Suppressor macrophage treated with lipopolysaccharide for 4 hours (primary cell): ENCODE measurements around the gene CABP1.

Source experiments
- DNase-seq: peaks from one replicate; pipeline ENCODE4 v3.0.0-alpha.2; 2020

Gene CABP1

DNA sequence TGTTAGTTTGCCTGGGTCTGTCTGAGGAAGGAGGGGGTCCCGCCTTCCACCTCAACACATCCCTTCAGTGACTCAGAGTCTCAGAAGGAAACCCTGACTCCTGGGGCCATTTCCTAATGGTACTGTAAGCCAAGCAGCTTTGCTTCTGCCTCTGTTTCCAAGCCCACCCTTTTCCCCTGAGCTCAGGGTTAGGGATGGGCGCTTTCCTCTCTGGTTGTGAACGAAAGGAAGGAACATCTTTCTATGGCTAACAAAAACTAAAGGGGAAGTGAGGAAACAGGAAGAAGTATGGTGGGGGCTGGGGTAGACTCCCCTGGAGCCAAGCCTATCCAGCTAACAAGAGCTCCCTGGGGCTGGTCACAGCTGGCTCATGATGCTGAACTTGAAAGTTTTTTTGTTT, 58.2 kb downstream of the CABP1 start:
- no peak for DNase-seq

DNA sequence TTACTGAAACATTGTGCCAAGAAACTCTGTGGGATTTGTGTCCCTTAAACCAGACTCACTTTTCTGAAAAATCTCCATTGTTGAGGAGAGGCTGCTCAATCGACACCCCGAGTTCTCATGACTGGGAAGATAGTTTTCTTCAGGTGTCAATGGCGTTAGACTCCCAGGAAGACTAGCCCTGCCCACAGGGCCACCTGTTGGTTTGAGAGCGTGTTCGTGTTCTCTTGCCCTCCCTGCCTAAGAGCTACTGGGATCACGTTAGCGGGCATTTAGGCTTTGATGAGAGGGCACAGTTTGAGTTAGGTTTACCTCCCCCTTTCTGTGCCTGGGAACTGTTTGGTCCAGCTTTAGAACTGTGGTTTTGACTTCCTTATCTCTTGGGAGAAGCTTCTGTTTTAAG, 59.1 kb downstream of the CABP1 start:
- no peak for DNase-seq

DNA sequence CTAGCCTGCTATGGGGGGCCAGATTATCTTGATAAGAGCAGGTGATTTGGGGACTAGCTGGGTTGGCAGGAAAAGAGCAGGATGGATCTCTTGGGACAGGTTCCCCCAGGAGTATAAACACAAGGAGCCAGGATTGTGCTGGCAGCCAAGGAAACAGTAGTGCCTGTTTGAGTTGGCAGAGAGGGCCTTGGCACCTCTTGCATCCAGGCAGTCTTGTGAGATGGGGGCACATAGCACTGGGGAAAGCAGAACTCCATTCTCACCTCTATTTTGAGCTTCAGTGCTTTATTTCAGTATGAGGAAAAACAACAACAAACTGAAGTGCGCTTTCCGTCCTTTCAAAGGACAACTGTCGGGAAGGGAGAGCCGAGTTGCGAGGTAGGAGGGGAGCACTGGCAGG, 60.5 kb downstream of the CABP1 start:
- no peak for DNase-seq

DNA sequence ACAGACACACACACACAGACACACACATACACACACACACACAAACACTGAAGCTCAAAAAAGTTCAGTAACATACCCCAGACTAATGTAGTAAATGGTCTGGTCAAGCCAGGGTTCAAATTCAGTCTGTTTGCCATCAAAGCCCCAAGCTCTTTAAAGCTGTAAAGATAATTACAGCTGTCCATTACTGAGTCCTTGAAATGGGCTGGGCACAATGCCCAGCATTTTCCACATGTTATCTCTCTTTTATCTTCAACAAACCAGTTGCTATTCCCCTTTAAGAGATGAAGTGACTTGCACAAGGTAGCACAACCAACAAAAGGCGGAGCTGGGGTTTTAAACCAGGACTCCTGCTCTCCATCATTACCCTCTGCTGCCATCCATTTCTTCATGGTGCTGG, 62.2 kb downstream of the CABP1 start:
- no peak for DNase-seq

DNA sequence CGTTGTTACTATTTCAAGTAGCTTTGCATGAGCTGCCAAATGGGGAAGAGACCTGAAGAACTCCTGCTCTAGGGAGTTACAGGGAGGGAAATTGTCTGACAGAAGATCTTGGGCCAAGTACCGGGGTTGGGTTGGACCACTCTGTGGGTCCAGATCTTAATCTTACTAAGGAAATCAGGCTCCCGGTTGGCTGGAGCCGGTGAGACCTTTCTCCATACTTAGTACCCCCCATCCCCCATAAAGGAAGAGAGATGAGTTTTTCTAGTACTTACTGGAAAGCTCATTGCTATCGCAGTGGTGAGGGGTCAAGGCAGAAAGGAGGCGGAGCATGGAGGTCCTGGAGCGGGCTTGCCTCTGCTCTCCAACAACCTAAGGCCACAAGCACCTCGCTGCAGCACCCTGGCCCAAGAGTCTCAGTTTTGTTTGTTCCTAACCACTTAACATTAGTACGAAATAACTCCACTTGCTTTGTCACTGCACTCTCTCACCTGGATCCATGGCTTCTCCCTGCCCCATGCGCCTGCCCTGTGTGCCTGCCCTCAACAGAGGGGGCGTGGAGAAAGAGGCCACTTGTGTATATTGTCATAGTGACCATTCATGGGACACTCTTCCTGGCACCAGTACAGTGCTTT, 63.0 kb downstream of the CABP1 start:
- DNase-seq = no peak

DNA sequence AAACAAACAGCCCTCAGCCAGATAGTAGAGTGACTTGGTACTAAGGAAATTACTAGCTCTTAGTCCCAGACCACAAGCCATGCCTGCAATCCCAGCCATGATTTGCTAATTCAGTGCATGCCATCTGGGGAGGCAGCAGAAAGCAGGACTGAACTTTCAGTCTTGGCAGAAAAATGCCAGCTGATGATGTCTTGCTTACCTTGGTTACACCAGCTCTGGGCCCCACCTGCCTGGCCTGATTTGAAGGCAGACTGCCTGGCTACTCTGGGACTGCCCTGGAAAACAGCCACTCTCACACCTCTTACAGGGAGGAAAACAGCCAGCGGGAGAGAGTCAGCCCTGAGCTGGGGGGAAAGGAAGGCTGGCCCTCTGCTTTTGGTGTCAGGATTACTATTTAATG, 65.2 kb downstream of the CABP1 start:
- DNase-seq = no peak

DNA sequence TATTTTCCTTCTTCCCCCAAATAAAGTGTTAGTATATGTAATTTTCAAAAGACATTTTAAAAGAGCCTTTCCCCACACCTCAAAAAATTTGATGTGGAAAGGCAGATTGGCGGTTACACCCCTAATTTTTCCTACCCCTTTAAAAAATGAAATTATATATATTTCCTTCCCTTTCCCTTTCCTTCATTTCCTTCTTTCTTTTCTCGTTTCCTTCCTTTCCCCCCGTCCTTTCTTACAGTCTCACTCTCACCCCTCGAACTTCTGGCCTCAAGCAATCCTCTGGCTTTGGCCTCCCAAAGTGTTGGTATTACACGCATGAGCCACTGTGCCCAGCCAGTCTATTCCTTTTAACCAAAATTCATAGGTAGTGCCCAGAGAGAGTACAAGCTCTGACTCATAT, 65.6 kb downstream of the CABP1 start:
- no peak for DNase-seq

DNA sequence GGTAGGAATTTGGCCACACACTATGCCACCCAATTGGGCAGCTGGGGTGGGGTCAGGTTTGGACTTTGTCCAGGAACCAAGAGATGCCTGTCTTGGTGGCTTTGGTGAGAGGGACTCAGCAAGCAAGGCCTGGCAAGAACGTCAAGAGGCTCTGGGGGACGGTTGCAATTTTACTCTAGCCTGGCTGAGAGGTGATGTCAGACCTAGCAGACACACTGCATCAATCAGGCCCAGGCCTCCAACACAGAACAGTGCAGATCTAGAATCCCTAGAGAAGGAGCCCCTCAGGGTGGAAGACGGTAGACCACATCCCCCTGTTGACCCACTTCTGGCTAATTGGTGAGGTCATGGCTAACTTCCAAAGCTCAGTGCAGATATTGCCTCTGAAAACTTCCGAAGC, 68.2 kb downstream of the CABP1 start:
- DNase-seq = no peak

DNA sequence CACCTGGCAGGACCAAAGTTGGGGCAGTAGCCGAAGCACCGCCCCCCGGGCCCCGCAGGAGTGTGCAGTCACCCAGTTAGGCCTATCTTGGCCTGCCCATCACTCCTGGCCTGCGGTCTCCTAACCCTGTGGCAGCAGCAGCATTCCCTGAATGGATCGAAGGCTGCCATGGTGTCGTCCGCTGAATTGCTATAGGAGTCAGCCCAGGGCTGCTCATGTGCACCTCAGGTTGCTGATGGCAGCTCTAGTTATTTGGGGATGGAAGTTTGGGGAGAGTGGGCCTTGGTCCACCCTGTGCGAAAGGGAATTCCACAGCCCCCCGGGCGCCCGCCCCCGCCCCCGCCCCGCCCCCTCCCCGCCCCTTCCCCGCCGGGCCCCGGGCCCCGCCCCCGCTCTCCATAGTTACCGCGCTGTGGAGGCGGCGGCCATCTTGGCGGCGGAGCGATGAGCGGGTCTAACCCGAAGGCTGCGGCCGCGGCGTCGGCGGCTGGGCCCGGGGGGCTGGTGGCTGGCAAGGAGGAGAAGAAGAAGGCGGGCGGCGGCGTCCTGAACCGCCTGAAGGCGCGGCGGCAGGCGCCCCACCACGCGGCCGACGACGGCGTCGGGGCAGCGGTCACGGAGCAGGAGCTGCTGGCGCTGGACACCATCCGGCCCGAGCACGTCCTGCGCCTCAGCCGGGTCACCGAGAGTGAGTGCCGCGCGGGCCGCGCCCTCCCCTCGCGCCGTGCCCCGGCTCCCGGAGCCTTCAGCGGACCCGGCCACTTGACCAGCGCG, 69.8 kb downstream of the CABP1 start, which contains the start of gene UNC119B:
TSS of gene UNC119B (plus strand) at position 428 of the 774 bp plus-strand sequence. CDS start at position 445, 17 bp downstream.
- DNase-seq = peak; percentile 58

DNA sequence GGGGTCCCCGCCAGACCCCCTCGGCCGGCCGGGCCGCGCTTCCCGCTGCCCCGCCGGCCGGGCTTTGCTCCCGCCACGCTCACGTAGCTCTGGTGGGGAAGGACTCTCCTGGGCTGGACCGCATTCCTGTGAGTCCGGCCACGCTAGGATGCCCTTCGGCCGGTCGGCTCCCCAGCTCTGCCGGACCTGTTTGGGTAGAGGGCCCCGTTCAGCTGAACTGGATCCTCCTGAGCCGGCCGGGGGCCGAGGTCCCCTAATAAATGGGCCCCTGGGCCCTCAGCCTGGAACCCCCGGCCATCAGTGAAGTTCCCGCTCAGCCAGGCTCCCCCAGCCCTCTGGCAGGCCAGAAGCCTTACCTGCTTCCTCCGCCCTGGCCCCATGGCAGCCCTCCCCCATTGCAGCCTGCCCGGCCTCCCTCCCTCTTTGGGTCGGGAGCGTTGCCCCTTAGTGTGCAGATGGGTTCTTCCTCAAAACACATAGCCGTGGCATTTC, 70.4 kb downstream of the CABP1 start:
- no peak for DNase-seq

DNA sequence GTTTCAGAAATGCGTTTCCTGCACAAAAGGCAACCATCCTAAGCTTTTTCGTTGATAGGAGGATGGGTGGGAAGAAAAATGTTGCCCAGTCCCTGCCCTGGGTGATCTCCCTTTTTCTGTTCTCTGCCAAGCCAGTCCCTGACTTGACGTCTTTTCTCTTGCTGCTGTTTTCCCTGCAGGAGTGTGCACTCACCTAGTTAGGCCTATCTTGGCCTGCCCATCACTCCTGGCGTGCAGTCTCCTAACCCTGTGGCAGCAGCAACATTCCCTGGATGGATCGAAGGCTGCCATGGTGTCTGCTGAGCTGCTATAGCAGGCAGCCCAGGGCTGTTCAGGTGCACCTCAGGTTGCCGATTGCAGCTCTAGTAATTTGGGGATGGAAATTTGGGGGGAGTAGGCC, 71.0 kb downstream of the CABP1 start:
- no peak for DNase-seq

DNA sequence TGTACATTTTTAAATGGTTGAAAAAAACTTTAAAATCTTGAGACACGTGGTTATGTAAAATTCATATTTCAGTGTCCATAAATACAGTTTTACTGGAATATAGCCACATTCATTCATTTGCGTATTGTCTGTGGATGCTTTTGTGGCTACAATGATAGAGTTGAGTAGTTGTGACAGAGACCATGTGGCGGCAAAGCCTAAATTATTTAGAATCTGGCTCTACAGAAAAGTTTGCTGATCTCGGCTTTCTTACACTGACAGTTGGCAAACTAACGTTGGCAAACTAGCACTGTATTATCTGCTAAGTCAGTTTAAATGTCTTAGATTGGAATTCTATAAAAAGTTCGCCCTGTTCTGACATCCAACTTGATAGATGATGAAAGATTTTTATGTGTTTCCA, 72.2 kb downstream of the CABP1 start:
- DNase-seq = no peak

DNA sequence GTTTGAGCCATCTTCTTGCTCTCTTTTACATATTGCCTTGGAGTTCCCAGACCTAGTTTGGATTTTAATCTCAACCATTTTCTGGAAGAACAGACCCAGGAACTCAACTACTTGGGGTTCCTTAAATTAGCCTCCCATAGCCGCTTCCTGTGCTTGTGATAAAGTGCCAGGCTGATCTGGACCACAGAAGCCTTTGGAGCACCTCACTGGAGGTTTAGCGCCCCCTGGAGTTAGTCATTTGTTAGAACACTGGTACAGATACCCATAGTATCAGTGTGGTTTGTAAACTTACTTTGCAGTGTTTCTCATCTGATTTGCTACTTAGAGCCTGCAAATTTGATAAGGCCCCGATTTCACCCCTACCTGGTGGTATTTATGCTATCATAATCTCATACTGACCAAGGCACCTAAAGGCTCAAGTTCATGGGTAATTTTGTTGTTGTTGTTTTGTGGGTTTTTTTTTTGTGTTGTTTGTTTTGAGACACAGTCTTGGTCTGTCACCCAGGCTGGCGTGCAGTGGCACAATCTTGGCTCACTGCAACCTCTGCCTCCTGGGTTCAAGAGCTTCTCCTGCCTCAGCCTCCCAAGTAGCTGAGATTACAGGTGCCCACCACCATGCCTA, 73.5 kb downstream of the CABP1 start:
- peak; percentile 92 for DNase-seq
